Muscle of back (tissue), 11 donors: ENCODE results near the gene ERN2. TPM values are rescaled to one million over a fixed set of nuclear protein-coding genes. Genes with fewer than 3 reads are reported as not detected.

Experiments
- DNase-seq, 3 donors: peaks; one replicate each; pipeline versions ENCODE4 v3.0.0 to v3.0.0-alpha.2; 2013
- polyA plus RNA-seq, 10 donors: library from polyadenylated mRNA; unstranded; fragments of 120-200 nt; gene quantifications; one replicate each; pipeline ENCODE4 v1.2.1, GENCODE V29; 2013; ENCODE audit not compliant: insufficient read length in 10 of 10

ERN2 gene
- polyA plus RNA-seq, 10 donors = 0.05 to 0.19 (median 0.08) TPM; not detected in 5

DNA sequence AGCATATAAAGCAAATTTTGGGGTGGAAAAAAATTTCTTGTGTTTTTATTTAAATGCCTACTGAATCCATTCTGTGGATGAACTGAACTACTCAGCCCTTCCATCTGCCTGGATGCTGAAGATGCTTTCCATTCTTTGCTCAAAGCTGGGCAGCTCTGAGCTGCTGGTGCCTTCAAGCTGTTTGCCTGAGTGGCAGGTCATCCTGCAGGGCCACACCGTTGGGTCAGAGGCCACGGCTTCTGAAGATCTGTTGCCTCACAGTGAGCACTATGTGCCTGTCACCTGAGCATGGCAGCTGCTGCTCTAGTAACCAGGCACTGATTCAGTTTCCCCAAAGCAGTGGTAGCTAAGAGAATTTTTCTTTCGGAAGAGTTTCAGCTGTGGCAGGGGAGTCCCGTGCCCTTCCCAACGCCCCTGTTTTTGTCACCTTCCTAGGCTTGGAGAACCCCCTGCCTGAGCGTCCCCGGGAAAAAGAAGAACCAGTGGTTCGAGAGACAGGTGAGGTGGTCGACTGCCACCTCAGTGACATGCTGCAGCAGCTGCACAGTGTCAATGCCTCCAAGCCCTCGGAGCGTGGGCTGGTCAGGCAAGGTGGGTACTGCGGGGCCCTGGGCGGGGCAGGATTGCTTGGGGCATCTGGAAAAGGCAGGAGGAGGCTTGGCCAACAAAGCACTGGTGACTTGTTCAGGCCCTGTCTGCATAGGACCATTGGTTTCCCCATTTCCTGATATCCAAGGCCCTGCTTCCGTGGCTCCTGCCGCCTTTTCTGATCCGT is 25.8 kb downstream of the ERN2 start:
- DNase-seq = no peak

DNA sequence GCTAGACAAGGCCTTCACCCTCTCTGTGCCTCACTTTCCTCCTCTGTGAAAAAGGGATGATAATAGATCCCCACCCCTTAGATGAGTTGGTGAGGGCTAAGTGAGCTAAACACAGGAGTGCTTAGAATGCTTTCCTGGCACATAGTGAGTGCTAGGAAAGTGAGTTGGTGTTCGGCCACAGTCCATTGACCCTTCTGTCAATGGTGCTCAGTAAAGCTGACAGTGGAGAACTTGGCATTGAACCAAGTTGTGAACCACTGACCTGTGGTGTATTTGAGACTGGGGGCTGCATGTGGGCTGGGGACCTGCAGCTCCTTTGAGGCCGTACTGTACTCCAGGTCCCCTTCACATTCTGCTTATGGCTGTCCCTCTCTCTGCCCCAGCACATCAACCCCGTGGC is 29.5 kb downstream of the ERN2 start:
- DNase-seq = no peak

DNA sequence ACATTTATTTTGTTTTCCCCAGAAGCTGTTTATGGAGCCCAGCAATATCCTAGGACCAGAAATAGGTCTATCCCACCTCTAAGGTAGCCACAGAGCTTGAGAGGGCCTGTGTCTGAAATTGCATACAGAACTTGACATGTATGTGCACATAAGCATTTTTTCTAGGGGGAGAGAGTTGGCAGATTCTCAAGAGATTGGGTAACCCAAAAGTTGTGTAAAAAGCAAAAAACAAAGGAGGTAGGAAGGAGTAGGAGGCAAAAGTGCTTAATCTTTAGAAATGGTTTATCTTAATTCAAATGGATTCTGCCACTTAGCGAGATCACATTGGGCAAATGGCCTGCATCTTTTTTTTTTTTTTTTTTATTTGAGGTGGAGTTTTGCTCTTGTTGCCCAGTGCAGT is 30.8 kb downstream of the ERN2 start:
- no peak for DNase-seq

DNA sequence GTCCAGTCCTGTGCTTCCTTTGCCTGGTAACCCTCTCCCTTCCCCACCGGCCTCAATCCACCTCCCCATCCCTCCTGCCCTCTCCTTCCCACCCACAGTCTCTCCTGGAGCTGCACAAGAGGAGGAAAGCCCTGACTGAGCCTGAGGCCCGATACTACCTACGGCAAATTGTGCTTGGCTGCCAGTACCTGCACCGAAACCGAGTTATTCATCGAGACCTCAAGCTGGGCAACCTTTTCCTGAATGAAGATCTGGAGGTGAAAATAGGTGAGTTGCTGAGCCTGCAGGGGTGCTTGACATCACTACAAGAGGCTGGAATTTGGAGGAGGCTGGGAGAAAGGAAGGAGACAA is 33.1 kb downstream of the ERN2 start:
- DNase-seq = no peak

DNA sequence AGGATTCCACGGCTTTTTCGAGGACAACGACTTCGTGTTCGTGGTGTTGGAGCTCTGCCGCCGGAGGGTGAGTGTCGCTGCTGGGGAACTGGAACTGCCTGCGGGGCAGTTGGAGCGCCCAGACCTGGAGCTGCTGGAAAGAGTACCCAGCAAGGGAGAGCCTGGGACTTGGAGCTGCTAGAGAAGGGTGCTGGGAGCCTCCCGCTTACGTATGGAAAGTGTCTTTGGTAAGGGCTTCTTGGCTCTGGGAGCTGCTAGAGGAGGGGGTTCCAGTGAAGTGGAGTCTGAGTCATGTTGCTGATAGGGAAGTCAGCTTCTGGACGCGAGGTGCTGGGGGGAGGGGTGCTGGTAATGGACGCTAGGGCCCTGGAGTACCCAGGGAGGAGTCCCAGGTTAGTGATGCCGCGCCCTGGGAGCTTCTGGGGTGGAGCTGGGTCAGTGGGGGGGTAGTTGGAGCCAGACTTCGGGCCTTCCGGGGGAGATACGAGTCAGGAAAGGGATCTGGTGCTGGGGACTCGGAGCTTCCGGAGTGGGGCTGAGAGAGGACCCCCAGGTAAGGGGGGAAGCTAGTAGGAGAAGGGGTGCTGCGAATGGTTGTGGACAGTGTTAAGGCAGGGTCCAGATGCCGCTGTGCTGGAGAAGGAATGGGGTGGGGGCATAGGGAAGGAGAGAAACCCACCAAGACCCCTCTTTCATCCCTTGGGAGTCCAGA is 33.6 kb downstream of the ERN2 start:
- peak in 1 of 3 donors; percentile 44 for DNase-seq

DNA sequence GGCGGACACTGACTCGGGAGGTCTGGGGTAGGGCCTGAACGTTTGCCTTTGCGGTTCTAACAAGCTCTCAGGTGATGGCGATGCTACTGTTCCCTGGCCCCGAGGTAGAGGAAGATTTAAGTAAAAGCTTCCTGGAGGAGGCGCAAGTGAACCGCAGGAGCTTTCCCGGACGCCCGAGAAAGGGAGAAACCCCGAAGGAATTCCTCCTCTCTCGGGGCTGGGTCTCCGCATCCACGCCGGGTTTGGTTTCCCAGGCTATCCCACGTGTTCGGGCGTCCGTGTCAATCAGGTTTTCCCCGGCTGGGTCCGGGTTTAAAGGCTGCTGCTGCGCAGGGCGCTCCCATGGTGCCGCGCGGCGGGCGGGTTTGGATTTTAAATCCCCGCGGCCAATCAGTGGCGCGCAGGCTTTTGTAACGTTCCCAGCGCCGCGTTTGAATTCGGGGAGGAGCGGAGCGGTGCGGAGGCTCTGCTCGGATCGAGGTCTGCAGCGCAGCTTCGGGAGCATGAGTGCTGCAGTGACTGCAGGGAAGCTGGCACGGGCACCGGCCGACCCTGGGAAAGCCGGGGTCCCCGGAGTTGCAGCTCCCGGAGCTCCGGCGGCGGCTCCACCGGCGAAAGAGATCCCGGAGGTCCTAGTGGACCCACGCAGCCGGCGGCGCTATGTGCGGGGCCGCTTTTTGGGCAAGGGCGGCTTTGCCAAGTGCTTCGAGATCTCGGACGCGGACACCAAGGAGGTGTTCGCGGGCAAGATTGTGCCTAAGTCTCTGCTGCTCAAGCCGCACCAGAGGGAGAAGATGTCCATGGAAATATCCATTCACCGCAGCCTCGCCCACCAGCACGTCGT is 34.4 kb downstream of the ERN2 start, which contains the start of gene PLK1:
Gene PLK1 (plus strand): TSS at position 460 of the 844 bp plus-strand sequence. CDS start 44 bp downstream, at position 504.
- DNase-seq = peak; percentile 77 to 94 (median 83)

DNA sequence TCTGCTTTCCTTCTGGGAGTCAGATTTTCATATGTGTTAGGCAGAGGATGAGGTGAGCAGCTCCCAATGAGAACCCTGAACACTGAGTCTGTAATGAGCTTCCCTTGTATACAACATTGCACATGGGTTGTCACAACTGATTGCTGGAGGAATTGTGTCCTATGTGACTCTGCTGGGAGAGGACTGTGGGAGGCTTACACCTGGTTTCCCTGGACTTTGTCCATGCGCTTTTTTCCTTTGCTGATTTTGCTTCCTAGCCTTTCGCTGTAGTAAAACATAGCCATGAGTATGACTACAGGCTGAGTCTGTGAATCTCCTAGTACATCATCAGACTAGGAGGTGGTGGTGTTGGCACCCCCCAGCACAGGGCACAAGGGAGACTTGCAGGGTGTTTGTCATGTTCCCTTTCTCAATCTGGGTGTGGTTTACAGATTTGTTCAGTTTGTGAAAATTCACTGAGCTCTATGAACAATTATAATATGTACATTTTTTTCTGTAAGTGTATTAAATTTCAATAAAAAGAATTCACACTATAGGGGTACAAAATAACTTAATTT is 36.0 kb downstream of the ERN2 start:
- no peak for DNase-seq

DNA sequence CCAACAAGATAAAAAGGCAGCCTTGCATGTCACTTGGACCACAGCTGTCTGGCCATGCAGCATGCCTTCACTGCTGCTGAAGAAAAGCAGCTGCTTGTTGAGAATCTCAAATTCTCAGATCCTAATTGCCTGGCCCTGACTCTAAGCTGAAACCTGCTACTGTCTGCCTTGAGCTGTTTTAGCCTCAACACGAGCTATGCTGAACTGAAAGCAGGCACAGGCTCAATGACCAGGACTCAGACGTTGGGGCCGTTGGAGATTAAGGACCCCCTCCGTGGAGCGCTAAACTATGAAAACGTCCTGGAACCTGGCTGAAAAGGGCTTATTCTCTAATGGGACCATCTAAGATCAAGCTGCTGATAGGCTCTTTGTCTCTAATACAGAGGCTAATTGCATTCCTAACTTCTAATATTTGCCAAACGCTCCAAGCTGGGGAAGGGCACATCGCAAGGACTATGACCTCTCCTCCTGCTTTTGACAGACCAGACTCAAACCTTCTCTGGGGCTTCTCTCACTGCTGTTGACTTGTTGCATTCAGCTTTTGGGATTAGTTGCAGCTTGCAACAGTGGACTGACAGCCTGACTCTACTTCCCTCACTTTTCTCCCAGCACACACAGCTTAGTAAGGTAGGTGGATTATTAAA is 38.9 kb downstream of the ERN2 start:
- DNase-seq = peak in 1 of 3 donors; percentile 9

DNA sequence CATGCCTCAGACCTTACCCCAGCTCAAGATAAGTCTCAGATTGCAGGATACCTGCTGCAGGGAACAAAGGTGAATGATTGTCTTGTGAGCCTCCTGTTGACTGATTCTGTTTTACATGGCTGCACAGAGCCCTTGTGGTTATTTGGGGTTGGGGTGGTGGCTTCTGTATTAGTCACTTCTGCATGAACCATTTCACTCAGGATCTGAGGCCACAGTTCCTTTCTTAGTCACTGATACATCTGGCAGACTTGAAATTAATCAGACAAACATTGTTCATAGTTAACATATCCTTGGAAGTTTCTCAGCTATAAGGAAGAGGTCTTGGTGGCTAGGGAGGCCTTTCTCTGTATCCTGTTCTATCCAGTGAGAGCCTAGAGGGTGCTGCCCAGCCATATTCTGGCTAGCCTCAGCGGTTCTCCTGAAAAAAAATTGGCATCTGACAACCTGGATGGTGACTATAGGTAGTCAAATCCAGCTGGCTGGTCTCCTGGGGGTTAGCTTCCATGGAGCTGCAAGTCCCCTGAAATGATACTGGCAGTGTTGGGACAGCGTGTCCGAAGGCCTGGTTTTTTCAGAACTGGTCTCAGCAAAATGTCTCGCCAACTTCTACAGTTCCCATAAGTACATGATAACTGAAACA is 42.8 kb downstream of the ERN2 start:
- peak in 1 of 3 donors; percentile 56 for DNase-seq

DNA sequence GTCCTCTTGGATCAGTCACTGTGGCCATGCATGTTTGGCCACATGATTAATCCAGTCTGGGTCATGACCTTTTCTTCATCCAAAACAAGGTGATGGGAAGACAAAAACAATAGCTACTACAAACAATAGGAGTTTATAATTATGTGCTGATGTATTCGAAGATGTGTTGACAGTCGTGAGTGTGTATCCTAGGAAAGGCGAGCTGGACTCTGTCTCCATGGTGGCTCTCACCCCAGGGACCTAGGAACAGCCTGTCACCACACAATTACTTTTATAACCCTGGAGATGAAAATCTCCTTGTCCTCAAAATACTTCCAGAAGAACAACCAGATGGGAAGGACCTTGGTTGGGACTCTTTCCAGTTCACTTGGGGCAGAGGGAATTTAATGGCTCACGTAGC is 44.1 kb downstream of the ERN2 start:
- no peak for DNase-seq

DNA sequence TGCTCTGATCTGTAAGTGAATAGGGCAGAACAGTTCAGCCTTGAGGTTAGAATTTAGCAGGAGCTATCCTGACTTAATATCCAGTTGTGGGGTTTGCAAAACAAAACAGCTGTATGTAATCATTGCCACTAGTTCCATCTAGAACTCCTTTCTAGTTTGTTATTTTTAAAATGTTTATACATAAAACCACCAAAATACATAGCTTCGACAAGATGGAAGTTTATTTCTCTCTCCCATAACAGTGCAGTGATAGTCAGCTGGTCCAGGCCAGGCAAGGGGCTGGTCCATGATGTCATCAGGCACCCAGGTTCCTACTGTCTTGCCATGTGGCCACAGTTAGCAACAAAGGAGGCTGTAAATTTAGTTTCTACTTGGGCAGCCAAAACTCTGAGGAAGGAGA is 44.8 kb downstream of the ERN2 start:
- DNase-seq = no peak

DNA sequence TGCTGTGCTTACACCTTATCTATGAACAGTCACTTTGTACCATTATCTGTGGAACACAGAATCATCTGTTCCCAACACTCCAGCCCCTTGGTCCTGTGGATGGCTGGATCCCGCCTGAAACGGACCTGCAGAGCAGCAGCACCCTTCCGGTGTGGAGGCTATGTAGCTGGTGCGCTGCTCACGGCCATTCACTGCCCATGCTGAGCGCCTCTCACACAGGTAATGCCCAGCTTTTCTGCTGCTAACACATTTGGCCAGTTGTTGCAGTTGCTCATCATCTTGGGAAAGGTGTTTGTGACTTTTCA is 45.7 kb downstream of the ERN2 start:
- no peak for DNase-seq

DNA sequence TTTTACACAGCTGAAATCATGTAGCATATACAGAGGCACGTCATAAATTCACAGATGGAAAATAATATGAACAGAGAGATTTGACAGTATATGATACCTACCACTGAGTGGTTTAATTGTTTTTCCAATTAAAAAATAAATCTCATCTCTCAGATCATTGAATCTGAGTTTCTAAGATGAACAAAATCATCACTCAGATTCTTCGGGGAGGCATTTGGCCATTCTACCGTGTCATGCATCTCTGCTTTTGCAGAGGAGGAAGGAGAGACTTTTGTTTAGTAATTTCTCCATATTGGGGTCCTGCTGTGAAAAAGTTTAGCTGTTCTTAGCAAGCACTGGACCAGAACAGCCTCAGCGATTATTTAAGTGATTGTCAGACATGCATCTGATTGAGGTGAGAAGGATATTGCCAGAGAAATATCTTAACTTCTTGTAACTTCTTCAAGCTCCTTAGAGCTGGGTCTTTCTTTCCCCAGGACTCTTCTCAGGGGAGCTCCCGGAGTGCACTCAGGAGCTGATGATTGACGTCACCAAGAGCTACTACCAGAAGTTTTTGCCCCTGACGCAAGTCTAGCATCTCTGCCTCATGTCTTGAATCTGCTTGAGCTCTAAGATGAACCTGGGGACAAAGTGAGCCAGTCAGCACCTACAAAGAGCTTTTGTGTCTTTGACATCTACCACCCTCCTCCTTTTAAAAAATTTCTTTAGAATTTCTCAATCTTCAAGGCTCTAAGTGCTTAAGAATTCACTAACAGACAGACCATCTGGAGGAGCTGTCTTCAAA is 46.3 kb downstream of the ERN2 start:
- DNase-seq = no peak

DNA sequence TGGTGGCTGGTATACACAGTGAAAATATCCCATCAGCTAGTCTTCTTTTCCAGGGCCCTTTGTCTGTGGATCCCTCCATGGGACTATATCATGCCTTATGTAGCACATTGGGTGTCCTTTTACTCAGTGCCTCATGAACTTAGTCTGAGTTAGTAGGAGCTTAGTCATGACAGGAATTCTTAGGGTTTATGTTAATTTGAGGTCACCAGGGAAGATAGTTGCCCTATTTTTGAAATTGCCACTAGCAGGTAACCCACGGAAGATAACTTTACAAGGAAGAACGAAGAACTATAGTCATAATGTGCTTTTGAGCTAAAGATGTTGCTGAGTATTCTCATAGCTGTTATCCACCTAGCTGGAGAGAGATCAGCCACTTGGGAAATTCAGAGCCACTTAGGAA is 49.1 kb downstream of the ERN2 start:
- DNase-seq = no peak

DNA sequence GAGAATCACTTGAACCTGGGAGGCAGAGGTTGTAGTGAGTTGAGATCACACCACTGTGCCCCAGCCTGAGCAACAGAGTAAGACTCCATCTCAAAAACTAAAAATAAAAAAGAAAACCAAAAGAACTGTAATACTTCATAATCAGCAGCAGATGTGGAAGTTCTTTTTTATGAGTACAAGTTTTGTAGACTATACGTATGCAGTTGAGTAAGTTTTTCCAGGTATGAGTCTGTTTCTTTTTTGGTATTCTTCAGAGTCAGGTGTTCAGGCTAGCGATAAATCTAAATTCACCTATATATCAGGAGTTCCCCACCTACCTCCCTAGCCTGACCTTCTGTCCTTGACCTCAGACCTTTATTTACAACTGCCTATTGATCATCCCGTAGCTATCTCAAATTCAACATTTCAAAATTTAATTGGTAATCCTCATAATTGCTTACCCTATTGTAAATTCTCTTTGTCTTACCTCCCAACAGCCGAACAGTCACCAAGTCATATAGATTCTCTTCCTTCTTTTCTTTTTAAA is 61.0 kb downstream of the ERN2 start:
- DNase-seq = no peak

DNA sequence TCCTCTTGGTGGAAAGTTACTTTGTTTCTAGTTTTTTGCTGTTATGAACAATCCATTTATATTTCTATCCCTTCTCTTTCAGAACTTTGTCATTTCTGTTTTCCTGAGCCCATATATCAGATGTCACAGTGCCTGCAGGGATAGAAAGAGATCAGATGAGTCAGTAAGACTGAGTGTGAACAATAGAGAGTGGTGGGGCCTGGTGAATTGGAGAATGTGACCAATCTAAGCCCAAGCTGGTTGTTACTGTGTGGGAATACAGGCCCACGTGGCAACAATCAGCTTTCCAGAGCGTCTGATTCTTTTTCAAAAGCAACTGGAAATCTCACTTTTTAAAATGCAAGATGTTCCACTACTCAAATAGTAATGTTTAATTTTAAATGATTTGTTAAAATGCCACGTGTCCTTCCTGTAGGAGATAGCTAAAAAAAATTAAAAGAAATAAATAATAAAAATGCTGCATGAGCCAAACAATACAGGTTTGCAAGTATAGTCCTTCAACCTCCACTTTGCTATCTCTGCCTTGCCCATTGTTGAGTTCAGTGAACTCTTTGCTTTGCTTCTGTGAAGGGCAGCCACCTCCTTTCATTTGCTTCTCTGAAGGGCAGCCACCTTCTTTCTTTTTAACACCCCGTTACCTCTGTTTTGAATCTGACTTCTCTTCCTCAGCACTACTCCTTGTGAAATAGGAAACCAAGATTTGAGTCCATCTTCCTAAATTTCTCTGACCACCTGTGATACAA is 62.2 kb downstream of the ERN2 start:
- no peak for DNase-seq

DNA sequence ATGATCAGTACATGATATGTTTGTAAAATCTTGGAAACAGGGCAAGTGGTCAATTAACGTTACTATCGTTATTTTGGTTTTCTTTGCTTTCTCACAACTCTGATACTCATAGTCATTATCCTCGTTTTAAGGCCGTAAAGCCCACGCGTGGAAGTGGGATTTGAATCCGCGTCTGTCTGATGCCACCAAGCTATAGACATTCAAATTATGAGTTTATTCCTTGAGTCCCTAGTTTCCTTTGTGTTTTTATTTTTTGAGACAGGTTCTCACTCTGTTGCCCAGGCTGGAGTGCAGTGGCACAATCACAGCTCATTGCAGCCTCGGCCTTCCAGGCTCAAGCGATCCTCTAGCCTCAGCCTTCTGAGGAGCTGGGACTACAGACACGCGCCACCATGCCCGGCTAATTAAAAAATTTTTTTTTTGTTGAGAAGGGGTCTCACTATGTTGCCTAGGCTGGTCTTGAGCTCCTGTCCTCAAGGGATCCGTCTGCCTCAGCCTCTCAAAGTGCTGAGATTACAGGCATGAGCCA is 70.7 kb downstream of the ERN2 start:
- DNase-seq = peak in 1 of 3 donors; percentile 5

DNA sequence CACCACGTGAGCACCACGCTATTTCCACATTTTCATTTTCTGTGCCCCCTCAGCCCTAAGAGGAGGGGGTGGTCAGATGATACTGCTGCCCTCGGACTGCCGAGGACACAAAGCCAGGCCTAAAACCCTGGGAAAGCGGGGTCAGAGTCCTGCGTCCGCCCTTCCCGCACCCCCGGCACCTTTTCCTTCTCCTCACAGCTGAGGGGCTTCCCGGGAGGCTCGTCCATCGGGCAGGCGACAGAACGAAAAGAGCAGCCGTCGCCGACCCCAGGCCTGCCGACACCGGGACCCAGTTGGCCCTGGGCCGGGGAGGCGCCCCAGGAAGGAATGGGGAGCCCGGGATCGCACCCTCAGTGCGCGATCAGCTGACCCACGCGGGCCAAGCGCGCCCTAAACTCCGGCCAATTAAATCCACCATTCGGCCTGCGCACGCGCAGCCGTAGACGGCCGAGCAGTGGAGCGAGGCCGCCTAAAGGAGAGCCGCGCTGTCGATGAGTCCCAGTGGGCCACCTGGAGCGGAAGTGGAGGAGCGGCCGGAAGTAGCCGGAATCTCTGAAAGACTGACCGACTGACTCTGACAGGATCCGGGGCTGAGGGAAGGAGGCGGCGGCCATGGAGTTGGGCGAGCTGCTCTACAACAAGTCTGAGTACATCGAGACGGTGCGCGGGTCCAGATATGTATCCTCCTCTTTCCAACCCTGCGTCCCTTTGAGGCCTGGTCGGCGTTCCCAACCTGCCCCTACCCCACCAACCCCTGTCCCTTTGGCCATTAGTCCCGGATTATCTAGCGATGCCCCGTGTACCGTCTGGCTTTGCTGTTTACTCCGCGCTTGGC is 71.9 kb downstream of the ERN2 start, which contains the start of the genes DCTN5 and PALB2:
Gene DCTN5 (plus strand): TSS at position 536 of the 835 bp plus-strand sequence. CDS start 77 bp downstream, at position 613.
Gene PALB2 (minus strand): TSS at position 380 of the 835 bp plus-strand sequence. CDS start 153 bp downstream, at position 227.
- peak; percentile 94 to 98 (median 96) for DNase-seq
